Measurements from ENCODE around the gene PPP1R36.
"Not testable (repeated sequence)": the region's sequence is repeated elsewhere in the genome, so short reads cannot be mapped to it uniquely, and the experiment has no call there.

The PPP1R36 gene, protein sequence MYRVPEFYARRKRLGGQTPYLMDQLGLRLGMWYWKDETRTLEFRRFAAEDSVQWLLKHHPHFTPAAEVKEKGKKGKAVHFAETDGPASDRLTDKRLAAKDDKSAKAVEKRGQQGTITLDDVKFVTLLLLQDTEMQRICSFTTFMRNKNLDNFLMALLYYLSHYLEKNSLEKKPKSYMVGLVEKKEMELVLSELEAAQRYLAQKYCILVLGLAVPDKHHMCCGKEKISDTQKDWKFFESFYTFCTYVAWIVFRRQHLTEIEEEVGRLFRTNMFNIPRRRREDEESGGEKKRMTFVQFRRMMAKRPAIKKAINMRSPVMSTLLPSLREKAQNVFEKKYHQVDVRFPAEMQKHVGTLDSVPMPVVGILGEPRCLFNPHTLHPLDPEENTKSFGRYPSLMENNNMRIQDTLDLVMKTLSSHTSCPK

GRCh38 chr14:64549791-64550620, at the start of gene PPP1R36:
Gene PPP1R36, plus strand, starts transcription at chr14:64549961. Its CDS starts 37 bp downstream, at chr14:64549998.
- DNase-seq (ENCODE audit: low spot score) = no peak

GRCh38 chr14:64500088-64500487, 49.7 kb upstream of the PPP1R36 start:
- DNase-seq (ENCODE audit: low spot score) = no peak

DNA sequence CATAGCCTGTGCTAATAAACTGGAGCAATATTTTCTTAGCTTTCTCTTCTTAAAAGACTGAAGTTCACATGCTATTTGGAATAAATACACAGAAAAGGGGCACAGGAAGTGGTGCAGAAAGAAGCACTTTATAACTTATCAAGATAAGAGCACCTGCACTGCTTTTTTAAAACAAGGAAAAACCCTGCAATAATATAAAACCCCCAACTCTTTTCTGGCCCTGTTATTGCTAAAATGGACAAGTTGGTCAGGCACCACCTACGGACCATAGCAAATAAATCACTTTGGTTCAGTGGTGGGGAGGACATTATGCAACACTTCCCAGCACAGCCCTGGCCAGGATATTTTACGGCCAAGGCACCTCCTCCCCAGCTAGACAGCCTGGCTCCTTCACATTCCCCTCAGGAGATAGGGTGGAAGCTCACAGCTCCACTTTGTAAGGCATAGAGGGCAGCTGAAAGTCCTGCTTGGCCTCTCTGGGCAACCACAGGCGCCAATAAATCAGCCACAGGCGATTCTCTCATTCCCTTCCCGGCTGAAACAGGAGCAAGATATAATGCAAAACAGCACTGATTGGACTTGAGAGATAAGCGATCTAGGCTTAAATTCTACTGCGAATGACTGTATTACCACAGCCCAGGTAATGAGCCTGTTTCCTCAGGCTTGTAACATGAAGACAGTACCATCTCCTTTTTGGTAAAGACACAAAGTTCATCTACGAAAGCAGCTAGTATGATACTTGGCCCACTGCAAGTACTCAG, 48.2 kb upstream of the PPP1R36 start:
- DNase-seq (ENCODE audit: low spot score) = no peak

- no peak for DNase-seq (ENCODE audit: low spot score)
Observed at GRCh38 chr14:64502456-64502855, 47.3 kb upstream of the PPP1R36 start.

DNA sequence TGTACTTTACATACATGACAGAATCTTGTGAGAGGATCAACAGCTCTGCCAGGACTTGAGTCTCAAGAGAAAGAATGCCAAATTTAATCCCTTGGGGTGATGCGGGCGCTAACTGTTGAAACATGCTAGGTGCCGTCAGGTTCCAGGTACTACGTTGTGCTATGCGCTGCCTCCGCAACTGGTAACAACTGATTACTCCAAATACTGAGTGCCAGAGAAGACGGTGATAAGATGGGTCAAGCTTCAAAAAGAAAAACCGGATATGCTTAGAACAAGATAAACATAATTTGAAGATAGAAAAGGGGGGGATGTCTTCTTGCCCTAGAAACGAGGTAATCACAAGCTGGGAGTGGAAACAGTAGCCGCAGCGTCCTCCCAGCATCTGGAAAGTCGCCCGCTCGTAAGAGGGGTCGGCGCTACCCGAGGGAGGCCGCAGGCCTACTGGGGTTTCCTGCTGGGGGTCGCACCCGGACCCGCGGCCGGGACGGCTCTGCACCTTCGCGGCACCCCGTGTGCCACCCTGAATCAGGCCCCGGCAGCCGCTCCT, 46.8 kb upstream of the PPP1R36 start:
- no peak for DNase-seq (ENCODE audit: low spot score)

GRCh38 chr14:64503434-64504309, 46.1 kb upstream of the PPP1R36 start, which contains the start of gene ZBTB25:
Gene ZBTB25, minus strand, starts transcription at chr14:64503838. Its CDS starts 13,305 bp downstream, at chr14:64490533.
- peak; percentile 89 for DNase-seq (ENCODE audit: low spot score)

DNA sequence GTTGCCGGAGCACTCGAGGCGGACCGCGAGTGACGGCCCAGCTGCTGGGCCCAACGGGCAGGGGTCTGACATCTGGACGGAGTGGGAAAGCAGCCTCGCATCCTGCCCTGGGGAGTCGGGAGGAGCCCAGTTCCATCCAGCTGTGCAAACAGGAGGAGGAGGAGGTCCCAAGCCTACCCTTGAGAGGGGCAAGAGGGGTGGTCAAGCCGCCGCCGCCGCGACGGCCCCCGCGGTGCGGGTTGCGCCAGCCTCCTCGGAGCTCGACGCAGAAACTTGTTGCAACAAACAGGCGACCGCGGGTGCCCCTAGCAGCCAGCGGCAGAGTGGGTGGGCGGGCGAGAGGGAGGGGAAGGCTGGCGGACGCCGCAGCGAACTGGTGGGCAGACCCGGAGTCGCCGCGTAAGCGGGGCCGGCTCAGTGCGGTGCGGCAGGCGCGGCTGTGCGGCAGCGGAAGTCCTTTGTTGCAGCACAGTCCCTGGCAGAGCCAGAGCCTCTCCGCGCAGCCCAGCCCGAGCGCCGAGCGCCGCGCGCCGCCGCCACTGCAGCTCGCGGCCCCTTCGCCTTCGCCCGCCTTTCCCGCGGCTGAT, 45.4 kb upstream of the PPP1R36 start, which contains the start of gene ZBTB1:
Gene ZBTB1, plus strand, starts transcription at position 461 of the 587 bp plus-strand sequence. CDS start 16,735 bp downstream, outside the sequence.
- DNase-seq (ENCODE audit: low spot score) = peak; percentile 83

DNA sequence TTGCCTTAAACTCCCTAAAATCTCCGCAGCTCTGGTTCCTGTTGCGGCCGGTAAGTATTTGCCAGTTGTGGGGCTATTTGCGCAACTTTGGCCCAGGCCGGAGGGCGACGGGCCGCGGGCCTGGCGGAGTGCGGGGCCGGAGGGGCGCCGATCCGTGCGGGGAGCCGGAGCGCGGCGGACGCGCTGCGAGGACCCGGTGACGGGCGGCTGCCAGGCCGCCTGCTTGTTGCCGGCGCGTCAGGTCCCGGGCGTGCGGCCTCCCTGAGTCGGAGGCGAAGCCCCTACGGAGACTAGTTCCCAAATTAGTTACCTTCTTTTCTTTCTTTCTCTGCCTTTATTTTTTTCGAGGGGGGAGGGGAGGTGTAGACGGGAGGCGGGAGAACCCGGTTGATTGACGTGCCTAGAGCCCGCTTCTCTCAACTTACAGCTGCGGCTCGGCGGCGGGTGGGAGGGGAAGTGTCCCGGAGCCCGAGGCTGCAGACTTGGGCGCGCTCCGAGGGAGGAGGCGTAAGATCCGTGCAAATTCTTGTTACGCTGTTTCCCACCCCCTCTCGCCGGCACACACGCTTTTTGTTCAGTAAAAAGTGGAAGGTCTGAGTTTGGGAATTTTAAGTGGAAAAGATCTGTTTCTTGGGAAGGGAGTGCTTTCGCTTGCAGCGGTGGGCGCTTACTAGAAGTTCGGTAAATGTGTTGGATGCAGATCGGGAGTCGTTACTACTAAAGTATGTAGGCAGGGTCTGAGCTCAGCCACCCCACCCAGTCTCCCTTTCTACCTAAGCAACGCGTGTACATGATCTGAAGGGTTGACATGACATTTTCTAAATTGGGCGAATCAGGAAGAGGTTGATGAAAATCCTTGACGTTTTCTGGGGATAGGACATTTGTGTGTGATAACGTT, 44.6 kb upstream of the PPP1R36 start:
- peak; percentile 75 for DNase-seq (ENCODE audit: low spot score)

GRCh38 chr14:64506721-64507120, 43.0 kb upstream of the PPP1R36 start:
- no peak for DNase-seq (ENCODE audit: low spot score)

DNA sequence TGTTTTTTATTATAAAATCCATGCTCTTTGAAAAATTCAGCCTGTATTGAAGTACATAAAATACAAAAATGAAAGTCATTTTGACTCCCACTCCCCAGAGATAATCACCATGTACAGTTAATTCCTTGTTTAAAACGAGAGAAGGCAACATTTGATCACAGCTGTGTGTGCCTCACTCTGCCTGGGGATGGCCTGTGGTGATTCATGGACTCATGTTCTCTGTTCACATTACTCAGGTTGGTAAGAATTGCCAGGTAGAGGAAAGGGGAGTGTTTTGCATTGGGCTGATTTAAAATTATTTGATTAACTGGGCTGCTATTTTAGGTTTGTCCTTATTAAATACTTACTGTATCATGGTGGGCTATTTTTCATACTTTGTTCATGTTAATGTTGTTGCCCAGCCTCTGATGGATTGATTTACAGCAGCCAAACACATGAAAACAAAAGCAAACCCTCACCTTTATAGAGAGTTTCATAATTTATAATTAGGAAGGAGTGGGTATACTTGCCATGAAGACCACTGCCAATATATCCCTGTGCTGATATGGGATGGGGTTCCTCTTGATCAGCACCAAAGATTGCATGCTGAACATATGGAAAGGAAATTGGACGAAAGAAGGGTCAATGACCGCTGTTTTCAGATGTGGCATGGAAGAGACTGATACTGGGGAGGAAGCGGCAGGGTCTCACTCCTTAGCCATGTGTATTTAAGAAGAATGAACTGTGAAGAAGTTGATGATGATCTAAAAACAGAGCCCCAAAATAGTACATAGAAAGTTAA, 42.2 kb upstream of the PPP1R36 start:
- DNase-seq (ENCODE audit: low spot score) = no peak

GRCh38 chr14:64508215-64508776, 41.5 kb upstream of the PPP1R36 start:
- DNase-seq (ENCODE audit: low spot score) = no peak

DNA sequence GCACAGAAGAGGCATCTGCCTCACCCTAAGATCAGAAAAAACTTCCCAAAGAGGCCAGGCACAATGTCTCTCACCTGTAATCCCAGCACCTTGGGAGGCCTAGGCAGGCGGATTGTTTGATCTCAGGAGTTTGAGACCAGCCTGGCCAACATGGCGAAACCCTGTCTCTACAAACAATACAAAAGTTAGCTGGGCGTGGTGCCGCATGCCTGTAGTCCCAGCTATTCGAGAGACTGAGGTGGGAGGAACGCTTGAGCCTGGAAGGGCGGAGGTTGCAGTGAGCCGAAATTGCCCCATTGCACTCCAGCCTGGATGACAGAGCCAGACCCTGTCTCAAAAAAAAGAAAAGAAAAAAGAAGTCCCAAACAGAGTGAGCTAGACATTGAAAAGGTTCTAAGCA, 40.7 kb upstream of the PPP1R36 start:
- DNase-seq (ENCODE audit: low spot score) = no peak

DNA sequence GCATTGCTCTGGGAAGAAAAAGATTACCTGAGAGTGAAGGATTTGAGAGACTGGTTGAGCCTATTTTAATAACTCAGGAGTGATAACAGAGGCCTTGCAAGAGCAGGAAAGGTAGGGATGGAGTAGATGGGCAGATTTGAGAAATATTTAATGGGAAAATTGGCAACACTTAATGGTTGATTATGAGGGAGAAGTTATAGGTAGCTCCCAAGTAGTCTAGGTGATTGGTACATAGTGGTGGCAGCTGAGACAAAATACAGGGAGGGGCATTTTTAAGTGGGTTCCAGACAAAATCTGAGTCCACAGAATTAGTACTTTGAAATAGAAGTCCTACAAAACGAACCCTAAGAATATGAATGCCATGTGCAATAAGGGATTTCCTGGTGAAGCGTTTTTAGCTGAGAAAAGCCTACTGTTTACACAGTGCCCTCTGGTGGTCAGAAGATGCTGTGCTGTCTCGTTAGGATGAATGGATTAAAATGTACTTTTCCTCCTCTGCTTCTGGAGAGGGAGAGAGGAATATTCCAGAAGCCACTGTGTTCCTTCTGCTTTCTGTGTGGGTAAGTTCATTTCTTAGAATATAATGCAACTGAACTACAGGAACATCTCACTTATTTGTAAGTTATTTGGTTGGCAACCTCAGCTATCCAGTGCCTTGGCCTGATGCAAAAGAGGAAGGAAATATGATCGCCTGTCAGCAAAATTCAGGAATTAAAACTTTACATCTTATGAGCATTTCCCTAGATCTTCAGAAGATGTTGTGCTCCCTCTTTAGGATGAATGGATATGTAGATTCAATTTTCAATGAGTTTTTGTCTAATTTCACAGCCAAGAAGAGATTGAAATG, 38.7 kb upstream of the PPP1R36 start:
- DNase-seq (ENCODE audit: low spot score) = peak; percentile 70

GRCh38 chr14:64513271-64513670, 36.5 kb upstream of the PPP1R36 start:
- DNase-seq (ENCODE audit: low spot score) = no peak

GRCh38 chr14:64515053-64515452, 34.7 kb upstream of the PPP1R36 start:
- DNase-seq (ENCODE audit: low spot score) = no peak

- DNase-seq (ENCODE audit: low spot score) = no peak
Observed at GRCh38 chr14:64516969-64517368, 32.8 kb upstream of the PPP1R36 start.

- DNase-seq (ENCODE audit: low spot score) = not testable (repeated sequence)
Observed at GRCh38 chr14:64517667-64518066, 32.1 kb upstream of the PPP1R36 start.
